ENCODE measurements around the gene FAM53C. TPM values are rescaled to one million over a fixed set of nuclear protein-coding genes. Genes with fewer than 3 reads are reported as not detected.

Gene FAM53C
- total and polyA plus RNA-seq, 10 of the 15 experiments (the other 5 are each of a cell fraction or from before 2014, with no cell fraction given), result 8.0 to 31.3 (median 24.0) TPM

GRCh38 chr5:138337685-138338410 is at the start of gene FAM53C (continued):
- TF ChIP-seq, protein P1, sequence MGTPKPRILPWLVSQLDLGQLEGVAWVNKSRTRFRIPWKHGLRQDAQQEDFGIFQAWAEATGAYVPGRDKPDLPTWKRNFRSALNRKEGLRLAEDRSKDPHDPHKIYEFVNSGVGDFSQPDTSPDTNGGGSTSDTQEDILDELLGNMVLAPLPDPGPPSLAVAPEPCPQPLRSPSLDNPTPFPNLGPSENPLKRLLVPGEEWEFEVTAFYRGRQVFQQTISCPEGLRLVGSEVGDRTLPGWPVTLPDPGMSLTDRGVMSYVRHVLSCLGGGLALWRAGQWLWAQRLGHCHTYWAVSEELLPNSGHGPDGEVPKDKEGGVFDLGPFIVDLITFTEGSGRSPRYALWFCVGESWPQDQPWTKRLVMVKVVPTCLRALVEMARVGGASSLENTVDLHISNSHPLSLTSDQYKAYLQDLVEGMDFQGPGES (IDR thresholded peaks at IDR 0.05), result no peak
- TF ChIP-seq FOXM1 (IDR thresholded peaks at IDR 0.05; ENCODE audit: low read depth, low read length) (peak; percentile 41), IRF5 (IDR thresholded peaks at IDR 0.05; ENCODE audit: borderline replicate concordance) (no peak), DPF2 (IDR thresholded peaks at IDR 0.05) (no peak), BACH1 (IDR thresholded peaks at IDR 0.05; ENCODE audit: borderline replicate concordance) (peak; percentile 95), RB1 (IDR thresholded peaks at IDR 0.05; ENCODE audit: borderline replicate concordance) (peak; percentile 95), HSF1 (IDR thresholded peaks at IDR 0.05; ENCODE audit: low read depth, low read length) (no peak), ESRRA (IDR thresholded peaks at IDR 0.05; ENCODE audit: low read length) (no peak), FOXK2 (IDR thresholded peaks at IDR 0.05) (peak; percentile 100), SPI1 (IDR thresholded peaks at IDR 0.05; ENCODE audit: borderline replicate concordance, insufficient read depth, low read depth, low read length) (no peak), FOS (IDR thresholded peaks at IDR 0.05; ENCODE audit: borderline replicate concordance, extremely low read depth, insufficient read length) (no peak), KDM1A (IDR thresholded peaks at IDR 0.05; ENCODE audit: borderline replicate concordance) (no peak), TCF12 (IDR thresholded peaks at IDR 0.05; ENCODE audit: low read depth, low read length) (peak; percentile 96), JUNB (IDR thresholded peaks at IDR 0.05) (peak; percentile 44), RAD51 (IDR thresholded peaks at IDR 0.05) (no peak), NR2C1 (IDR thresholded peaks at IDR 0.05) (peak; percentile 38; the same call in 1 of the 2 replicates), MXI1 (IDR thresholded peaks at IDR 0.05; ENCODE audit: low read depth, low read length) (peak; percentile 60; the same call in 1 of the 2 replicates), CREM (IDR thresholded peaks at IDR 0.05; ENCODE audit: low read depth) (no peak), POLR2AphosphoS2 (IDR thresholded peaks at IDR 0.05; ENCODE audit: low read depth, low read length) (peak; percentile 99)
- TF ChIP-seq, protein P2, sequence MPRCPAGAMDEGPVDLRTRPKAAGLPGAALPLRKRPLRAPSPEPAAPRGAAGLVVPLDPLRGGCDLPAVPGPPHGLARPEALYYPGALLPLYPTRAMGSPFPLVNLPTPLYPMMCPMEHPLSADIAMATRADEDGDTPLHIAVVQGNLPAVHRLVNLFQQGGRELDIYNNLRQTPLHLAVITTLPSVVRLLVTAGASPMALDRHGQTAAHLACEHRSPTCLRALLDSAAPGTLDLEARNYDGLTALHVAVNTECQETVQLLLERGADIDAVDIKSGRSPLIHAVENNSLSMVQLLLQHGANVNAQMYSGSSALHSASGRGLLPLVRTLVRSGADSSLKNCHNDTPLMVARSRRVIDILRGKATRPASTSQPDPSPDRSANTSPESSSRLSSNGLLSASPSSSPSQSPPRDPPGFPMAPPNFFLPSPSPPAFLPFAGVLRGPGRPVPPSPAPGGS (IDR thresholded peaks at IDR 0.05; ENCODE audit: borderline replicate concordance, insufficient read depth, low read depth, low read length, poor library complexity, severe bottlenecking), result peak; percentile 22
- TF ChIP-seq, protein P3, sequence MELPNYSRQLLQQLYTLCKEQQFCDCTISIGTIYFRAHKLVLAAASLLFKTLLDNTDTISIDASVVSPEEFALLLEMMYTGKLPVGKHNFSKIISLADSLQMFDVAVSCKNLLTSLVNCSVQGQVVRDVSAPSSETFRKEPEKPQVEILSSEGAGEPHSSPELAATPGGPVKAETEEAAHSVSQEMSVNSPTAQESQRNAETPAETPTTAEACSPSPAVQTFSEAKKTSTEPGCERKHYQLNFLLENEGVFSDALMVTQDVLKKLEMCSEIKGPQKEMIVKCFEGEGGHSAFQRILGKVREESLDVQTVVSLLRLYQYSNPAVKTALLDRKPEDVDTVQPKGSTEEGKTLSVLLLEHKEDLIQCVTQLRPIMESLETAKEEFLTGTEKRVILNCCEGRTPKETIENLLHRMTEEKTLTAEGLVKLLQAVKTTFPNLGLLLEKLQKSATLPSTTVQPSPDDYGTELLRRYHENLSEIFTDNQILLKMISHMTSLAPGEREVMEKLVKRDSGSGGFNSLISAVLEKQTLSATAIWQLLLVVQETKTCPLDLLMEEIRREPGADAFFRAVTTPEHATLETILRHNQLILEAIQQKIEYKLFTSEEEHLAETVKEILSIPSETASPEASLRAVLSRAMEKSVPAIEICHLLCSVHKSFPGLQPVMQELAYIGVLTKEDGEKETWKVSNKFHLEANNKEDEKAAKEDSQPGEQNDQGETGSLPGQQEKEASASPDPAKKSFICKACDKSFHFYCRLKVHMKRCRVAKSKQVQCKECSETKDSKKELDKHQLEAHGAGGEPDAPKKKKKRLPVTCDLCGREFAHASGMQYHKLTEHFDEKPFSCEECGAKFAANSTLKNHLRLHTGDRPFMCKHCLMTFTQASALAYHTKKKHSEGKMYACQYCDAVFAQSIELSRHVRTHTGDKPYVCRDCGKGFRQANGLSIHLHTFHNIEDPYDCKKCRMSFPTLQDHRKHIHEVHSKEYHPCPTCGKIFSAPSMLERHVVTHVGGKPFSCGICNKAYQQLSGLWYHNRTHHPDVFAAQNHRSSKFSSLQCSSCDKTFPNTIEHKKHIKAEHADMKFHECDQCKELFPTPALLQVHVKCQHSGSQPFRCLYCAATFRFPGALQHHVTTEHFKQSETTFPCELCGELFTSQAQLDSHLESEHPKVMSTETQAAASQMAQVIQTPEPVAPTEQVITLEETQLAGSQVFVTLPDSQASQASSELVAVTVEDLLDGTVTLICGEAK (IDR thresholded peaks at IDR 0.05; ENCODE audit: borderline replicate concordance), result peak; percentile 71; the same call in 1 of the 2 replicates

Data from GM12878 (cell line).